Panc1 (cell line): Measurements from ENCODE around the gene P4HA3. TPM values are rescaled to one million over a fixed set of nuclear protein-coding genes. Genes with fewer than 3 reads are reported as not detected.

ENCODE experiments used
- ATAC-seq: fragments of 200-7000 bp; cut with Tn5 transposase; 2 replicates; pipeline ENCODE4 v1.9.1; 2020; ENCODE audit warnings: mild to moderate bottlenecking, moderate library complexity
- BruUV-seq: library from RNA; stranded (reverse); fragments of 400-500 nt; replicated peaks from 2 replicates; lab custom pipeline; 2021; lab: Mats Ljungman, UMichigan
- CTCF ChIA-PET: fragments of 300-600 bp; sonication (Branson Sonifier 250); formaldehyde crosslinking; loops from one replicate; lab custom pipeline; 2022; ENCODE audit warnings: antibody characterized with exemption; lab: Charles Lee
- POLR2A ChIA-PET: fragments of 300-600 bp; sonication (Branson Sonifier 250); formaldehyde crosslinking; loops from one replicate; lab custom pipeline; 2022; ENCODE audit warnings: antibody characterized with exemption; lab: Charles Lee
- DNase-seq: peaks from one replicate; pipeline ENCODE4 v3.0.0-alpha.2; 2010; ENCODE audit warnings: low read depth, low spot score
- H3K27ac ChIP-seq: 2 replicates; pipeline ENCODE4 v1.5.1; 2011; ENCODE audit warnings: mild to moderate bottlenecking, low read length, inconsistent platforms
- H3K27me3 ChIP-seq: fragments of 200-500 bp; sonication (Bioruptor generic); 2 replicates; pipeline ENCODE4 v1.6.0; 2014; ENCODE audit warnings: low read length, inconsistent platforms; ENCODE audit not compliant: control insufficient read depth, insufficient read depth
- H3K36me3 ChIP-seq: fragments of 200-500 bp; sonication (Bioruptor generic); 2 replicates; pipeline ENCODE4 v1.5.1; 2014; ENCODE audit warnings: inconsistent platforms, mild to moderate bottlenecking, low read length, moderate library complexity; ENCODE audit not compliant: control insufficient read depth, insufficient read depth
- H3K4me1 ChIP-seq: 2 replicates; pipeline ENCODE4 v1.5.1; 2011; ENCODE audit warnings: inconsistent platforms, mild to moderate bottlenecking, low read length, moderate library complexity; ENCODE audit not compliant: control insufficient read depth, insufficient read depth
- H3K4me3 ChIP-seq, 2 experiments: 2 replicates each; pipeline ENCODE4 v1.5.1; 2011 to 2012; ENCODE audit warnings: low read depth in 2 of 2, low read length in 2 of 2, mild to moderate bottlenecking in 2 of 2, inconsistent platforms in 1 of 2, moderate library complexity in 1 of 2
- H3K9me3 ChIP-seq: fragments of 200-500 bp; sonication (Bioruptor generic); 2 replicates; pipeline ENCODE4 v1.5.1; 2014; ENCODE audit warnings: low read depth, mild to moderate bottlenecking, inconsistent platforms, low read length, moderate library complexity; ENCODE audit not compliant: control insufficient read depth, insufficient read depth
- CTCF ChIP-seq: fragments of 450-650 bp; IDR thresholded peaks from 2 replicates; pipeline ENCODE4 v1.5.1; 2017; ENCODE audit warnings: mild to moderate bottlenecking
- POLR2AphosphoS5 ChIP-seq: IDR thresholded peaks from 2 replicates; pipeline ENCODE4 v1.6.1; 2012; ENCODE audit warnings: mild to moderate bottlenecking, low read depth, low read length, moderate library complexity
- REST ChIP-seq, 2 experiments: IDR thresholded peaks; 2 replicates each; pipeline ENCODE4 v1.6.1; 2011 to 2012; ENCODE audit warnings: low read depth in 2 of 2, control low read depth in 1 of 2, low read length in 1 of 2, mild to moderate bottlenecking in 1 of 2, moderate library complexity in 1 of 2; ENCODE audit not compliant: insufficient read depth in 1 of 2
- SIN3A ChIP-seq: IDR thresholded peaks from 2 replicates; pipeline ENCODE4 v1.6.1; 2012; ENCODE audit warnings: low read depth, mild to moderate bottlenecking, low read length, moderate library complexity, borderline replicate concordance; ENCODE audit not compliant: insufficient read depth
- TCF7L2 ChIP-seq: IDR thresholded peaks from 2 replicates; pipeline ENCODE4 v1.6.1; 2011; ENCODE audit warnings: mild to moderate bottlenecking, low read depth, low read length, inconsistent platforms
- in situ Hi-C: cut with HindIII; loops from 2 replicates; pipeline ENCODE4 v1.10.0; 2016; ENCODE audit warnings: low sequenced_read_pairs, low pct_unique_long_range_greater_than_20kb
- intact Hi-C: fragments of 100-400 bp; cut with micrococcal nuclease; formaldehyde crosslinking; loops from one replicate; pipeline ENCODE4 v1.10.0; 2022; ENCODE audit not compliant: unreplicated experiment
- total RNA-seq: library from RNA; stranded (reverse); gene quantifications from one replicate; pipeline ENCODE4 v1.2.1, GENCODE V29; 2021; ENCODE audit not compliant: unreplicated experiment

Gene P4HA3
- total RNA-seq, 1 experiment from 2014 or later = 1.3 TPM

DNA sequence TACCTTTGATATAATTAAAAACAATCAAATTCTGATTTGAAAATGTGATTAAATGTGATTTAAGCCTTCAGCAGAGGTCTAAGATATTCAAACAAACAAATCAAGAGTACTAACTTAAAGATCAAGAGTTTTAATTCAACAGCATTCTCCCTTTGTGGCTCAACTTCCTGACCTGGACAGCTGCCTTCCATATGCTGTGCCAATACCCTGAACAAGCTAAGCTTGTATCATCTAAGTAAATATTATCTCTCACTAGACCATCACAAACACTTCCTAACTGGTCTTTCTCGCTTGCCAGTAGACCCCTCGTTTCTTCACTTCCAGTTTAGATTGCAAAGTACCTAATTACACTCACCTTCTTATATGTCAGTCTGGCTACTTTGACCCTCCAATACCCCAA is 35.9 kb upstream of the P4HA3 start:
- DNase-seq = no peak
- TF ChIP-seq POLR2AphosphoS5 = no peak
- TF ChIP-seq CTCF = no peak
- no peak for TF ChIP-seq SIN3A
- TF ChIP-seq TCF7L2 = no peak
- TF ChIP-seq REST (IDR thresholded peaks at IDR 0.05; ENCODE audit: insufficient read depth in 1 of 2, low read depth in 2 of 2, low read length in 1 of 2) = no peak
- Histone ChIP-seq H3K4me1 (no peaks in the 10 kb centered on the region), H3K27me3 (no peaks in the 10 kb centered on the region), H3K4me3 (no peak overlapping the region), H3K9me3 (no peaks in the 10 kb centered on the region), H3K27ac (no peak overlapping the region), H3K36me3 (no peaks in the 10 kb centered on the region)
- ChIA-PET POLR2A (no interaction called here), CTCF (no interaction called here)
- no peak for ATAC-seq
- intact Hi-C loops = no loop called here
- no TSS peak for BruUV-seq
- in situ Hi-C loops = no loop called here

GRCh38 chr11:74345420-74345819 is 34.0 kb upstream of the P4HA3 start:
- CTCF ChIA-PET = no interaction called here
- DNase-seq (no peak), ATAC-seq (no peak)
- Histone ChIP-seq H3K9me3 (no peaks in the 10 kb centered on the region), H3K27me3 (no peaks in the 10 kb centered on the region), H3K4me1 (no peaks in the 10 kb centered on the region), H3K4me3 (no peak overlapping the region), H3K36me3 (no peaks in the 10 kb centered on the region), H3K27ac (no peak overlapping the region)
- no TSS peak for BruUV-seq
- in situ Hi-C loops = no loop called here
- TF ChIP-seq POLR2AphosphoS5 = no peak
- no peak for TF ChIP-seq REST (IDR thresholded peaks at IDR 0.05; ENCODE audit: insufficient read depth in 1 of 2, low read depth in 2 of 2, low read length in 1 of 2)
- no peak for TF ChIP-seq CTCF
- TF ChIP-seq TCF7L2 = no peak
- no peak for TF ChIP-seq SIN3A
- intact Hi-C loops = no loop called here
- POLR2A ChIA-PET = no interaction called here
